Activated B cell treated with CpG ODN at 0.5 μM for 24 hours (primary cell): ENCODE data around the gene SLC19A1. TPM values are rescaled to one million over a fixed set of nuclear protein-coding genes. Genes with fewer than 3 reads are reported as not detected.

Experiments
- ATAC-seq: fragments of 200-7000 bp; cut with Tn5 transposase; one replicate; pipeline ENCODE4 v1.10.0; 2021; ENCODE audit warnings: low read depth, mild to moderate bottlenecking, moderate library complexity
- CTCF ChIA-PET: fragments of 350-600 bp; sonication (Branson Sonifier 250); formaldehyde crosslinking; loops from one replicate; lab custom pipeline; 2021; ENCODE audit warnings: antibody characterized with exemption; lab: Charles Lee
- POLR2A ChIA-PET: fragments of 350-600 bp; sonication (Branson Sonifier 250); formaldehyde crosslinking; loops from one replicate; lab custom pipeline; 2021; ENCODE audit warnings: antibody characterized with exemption; lab: Charles Lee
- DNase-seq: peaks from one replicate; pipeline ENCODE4 v3.0.0; 2022
- H3K27ac Mint-ChIP-seq: one replicate; pipeline ENCODE4 v1.8.0; 2020; ENCODE audit warnings: mixed read lengths
- H3K27me3 Mint-ChIP-seq: one replicate; pipeline ENCODE4 v1.8.0; 2021; ENCODE audit warnings: mixed read lengths
- H3K36me3 Mint-ChIP-seq: one replicate; pipeline ENCODE4 v1.8.0; 2021; ENCODE audit warnings: low read depth, mixed read lengths
- H3K4me1 Mint-ChIP-seq: one replicate; pipeline ENCODE4 v1.8.0; 2021; ENCODE audit warnings: mixed read lengths
- H3K4me3 Mint-ChIP-seq: one replicate; pipeline ENCODE4 v1.8.0; 2020; ENCODE audit warnings: mild to moderate bottlenecking, mixed read lengths
- H3K9me3 Mint-ChIP-seq: one replicate; pipeline ENCODE4 v1.8.0; 2020; ENCODE audit warnings: mixed read lengths
- intact Hi-C: fragments of 100-400 bp; cut with micrococcal nuclease; formaldehyde crosslinking; loops from one replicate; pipeline ENCODE4 v1.15.1; 2024
- total RNA-seq: library from RNA; stranded (reverse); gene quantifications from 2 replicates; pipeline ENCODE4 v1.2.3, GENCODE V29; 2022
- TF ChIP-seq, protein P1 (sequence below): fragments of 200-600 bp; IDR thresholded peaks from one replicate; pipeline ENCODE4 v1.8.0; 2022; ENCODE audit warnings: antibody characterized with exemption, mild to moderate bottlenecking

The SLC19A1 gene
- total RNA-seq, 1 donor from 2014 or later, result 10.7 TPM

DNA sequence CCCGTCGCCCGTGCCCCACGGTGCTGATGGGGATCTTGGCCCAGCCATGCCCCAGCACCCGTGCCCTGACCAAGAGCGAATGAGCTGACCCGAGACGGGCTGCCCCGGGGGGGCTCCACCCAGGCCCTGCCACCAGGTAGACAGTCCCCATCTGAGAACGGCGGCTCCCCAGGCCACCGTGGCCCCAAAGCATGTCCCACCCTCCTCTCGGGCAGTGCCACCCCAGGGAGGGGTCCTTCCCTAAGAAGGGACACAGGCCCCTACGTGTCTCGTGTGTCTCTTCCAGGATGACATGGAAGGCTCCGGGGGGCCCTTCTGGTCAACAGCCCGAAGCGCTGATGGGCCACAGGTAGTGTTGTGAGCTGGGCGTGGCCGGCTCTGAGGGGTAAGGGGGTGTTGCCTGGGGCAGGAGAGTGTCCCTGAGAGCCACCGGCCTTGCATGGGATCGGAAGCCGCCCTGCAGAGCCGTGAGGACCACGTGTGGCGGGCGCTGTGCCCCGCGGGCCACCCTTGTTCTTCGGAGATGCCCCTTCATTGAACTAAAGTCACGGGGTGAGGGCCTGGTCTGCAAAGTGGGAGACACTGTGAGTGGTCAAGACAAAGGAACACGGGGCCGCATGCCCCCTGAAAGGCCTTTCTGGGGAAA lies 55.0 kb downstream of the SLC19A1 start:
- POLR2A ChIA-PET, result no interaction called here
- H3K27ac Mint-ChIP-seq, result no peak overlapping the region
- DNase-seq, result no peak
- no peaks in the 10 kb centered on the region for H3K27me3 Mint-ChIP-seq
- TF ChIP-seq, protein P1, sequence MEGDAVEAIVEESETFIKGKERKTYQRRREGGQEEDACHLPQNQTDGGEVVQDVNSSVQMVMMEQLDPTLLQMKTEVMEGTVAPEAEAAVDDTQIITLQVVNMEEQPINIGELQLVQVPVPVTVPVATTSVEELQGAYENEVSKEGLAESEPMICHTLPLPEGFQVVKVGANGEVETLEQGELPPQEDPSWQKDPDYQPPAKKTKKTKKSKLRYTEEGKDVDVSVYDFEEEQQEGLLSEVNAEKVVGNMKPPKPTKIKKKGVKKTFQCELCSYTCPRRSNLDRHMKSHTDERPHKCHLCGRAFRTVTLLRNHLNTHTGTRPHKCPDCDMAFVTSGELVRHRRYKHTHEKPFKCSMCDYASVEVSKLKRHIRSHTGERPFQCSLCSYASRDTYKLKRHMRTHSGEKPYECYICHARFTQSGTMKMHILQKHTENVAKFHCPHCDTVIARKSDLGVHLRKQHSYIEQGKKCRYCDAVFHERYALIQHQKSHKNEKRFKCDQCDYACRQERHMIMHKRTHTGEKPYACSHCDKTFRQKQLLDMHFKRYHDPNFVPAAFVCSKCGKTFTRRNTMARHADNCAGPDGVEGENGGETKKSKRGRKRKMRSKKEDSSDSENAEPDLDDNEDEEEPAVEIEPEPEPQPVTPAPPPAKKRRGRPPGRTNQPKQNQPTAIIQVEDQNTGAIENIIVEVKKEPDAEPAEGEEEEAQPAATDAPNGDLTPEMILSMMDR, result no peak
- H3K4me1 Mint-ChIP-seq, result peaks cover 10% of the 10 kb centered on the region
- intact Hi-C loops, result no loop called here
- CTCF ChIA-PET, result no interaction called here
- no peak overlapping the region for H3K4me3 Mint-ChIP-seq
- no peaks in the 10 kb centered on the region for H3K9me3 Mint-ChIP-seq
- H3K36me3 Mint-ChIP-seq, result no peaks in the 10 kb centered on the region
- ATAC-seq, result no peak

DNA sequence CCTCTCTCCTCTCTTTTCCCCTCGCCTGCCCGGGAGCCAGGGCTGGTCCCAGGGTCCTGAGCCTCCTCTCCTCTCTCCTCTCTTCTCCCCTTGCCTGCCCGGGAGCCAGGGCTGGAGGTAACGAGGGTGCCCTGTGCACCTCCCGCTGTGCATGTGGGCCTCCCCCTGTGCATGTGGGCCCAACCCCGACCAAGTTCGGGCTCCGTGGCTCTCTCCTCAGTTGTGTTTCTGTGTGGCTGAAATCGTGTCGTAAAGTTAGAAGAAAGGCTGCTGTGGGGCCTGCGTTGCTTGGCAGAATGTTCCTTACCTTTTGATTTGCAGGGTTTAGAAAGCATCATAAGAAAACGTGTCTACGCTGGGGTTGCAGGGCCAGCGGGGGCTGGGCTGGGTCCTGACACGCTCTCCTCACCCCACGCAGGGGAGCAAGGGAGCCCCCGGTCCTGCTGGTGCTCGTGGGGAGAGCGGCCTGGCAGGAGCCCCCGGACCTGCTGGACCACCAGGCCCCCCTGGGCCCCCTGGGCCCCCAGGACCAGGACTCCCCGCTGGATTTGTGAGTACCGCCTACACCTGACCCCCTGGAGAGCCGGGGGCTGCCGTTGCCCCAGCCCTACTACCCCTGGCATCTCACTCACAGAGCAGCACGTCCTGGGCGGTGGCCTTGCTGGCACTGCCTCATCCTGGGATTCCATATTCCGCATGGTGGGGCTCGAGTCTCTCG lies 55.6 kb downstream of the SLC19A1 start:
- no peaks in the 10 kb centered on the region for H3K36me3 Mint-ChIP-seq
- no peak overlapping the region for H3K27ac Mint-ChIP-seq
- TF ChIP-seq, protein P1, result no peak
- no peaks in the 10 kb centered on the region for H3K27me3 Mint-ChIP-seq
- CTCF ChIA-PET, result no interaction called here
- H3K4me3 Mint-ChIP-seq, result no peak overlapping the region
- H3K4me1 Mint-ChIP-seq, result peaks cover 15% of the 10 kb centered on the region
- POLR2A ChIA-PET, result no interaction called here
- DNase-seq (no peak), ATAC-seq (no peak)
- intact Hi-C loops, result no loop called here
- H3K9me3 Mint-ChIP-seq, result no peaks in the 10 kb centered on the region

DNA sequence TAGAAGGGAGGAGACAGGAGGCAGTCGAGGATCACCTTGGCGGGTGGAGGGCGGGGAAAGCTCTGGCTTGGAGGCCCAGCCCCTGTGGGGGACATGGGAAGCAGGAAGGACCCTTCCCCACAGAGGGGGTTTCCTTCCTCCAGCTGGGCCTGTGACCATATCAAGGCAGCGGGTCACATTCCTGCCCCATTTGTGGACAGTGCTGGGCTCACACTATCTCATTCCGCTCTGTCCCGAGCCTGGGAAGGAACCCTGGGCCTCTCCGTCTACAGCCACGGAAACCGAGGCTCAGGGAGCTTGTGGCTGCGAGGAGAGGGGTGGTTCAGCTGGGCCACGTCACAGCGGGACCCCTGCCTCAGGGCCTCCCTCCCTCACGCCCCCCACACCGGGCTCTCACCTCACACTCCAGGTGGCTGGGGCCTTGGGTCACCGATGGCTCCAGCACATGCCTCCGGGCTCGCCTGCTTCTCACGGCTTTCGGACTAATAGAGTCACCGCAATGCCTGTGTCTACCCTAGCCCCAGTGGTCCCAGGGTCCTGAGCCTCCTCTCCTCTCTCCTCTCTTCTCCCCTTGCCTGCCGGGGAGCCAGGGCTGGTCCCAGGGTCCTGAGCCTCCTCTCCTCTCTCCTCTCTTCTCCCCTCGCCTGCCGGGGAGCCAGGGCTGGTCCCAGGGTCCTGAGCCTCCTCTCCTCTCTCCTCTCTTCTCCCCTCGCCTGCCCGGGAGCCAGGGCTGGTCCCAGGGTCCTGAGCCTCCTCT lies 56.4 kb downstream of the SLC19A1 start:
- Mint-ChIP-seq H3K4me3 (no peak overlapping the region), H3K27me3 (no peaks in the 10 kb centered on the region), H3K36me3 (no peaks in the 10 kb centered on the region), H3K4me1 (peaks cover 16% of the 10 kb centered on the region), H3K9me3 (no peaks in the 10 kb centered on the region), H3K27ac (no peak overlapping the region)
- no peak for ATAC-seq
- POLR2A ChIA-PET, result no interaction called here
- DNase-seq, result no peak
- intact Hi-C loops, result no loop called here
- TF ChIP-seq, protein P1, result no peak
- CTCF ChIA-PET, result no interaction called here

DNA sequence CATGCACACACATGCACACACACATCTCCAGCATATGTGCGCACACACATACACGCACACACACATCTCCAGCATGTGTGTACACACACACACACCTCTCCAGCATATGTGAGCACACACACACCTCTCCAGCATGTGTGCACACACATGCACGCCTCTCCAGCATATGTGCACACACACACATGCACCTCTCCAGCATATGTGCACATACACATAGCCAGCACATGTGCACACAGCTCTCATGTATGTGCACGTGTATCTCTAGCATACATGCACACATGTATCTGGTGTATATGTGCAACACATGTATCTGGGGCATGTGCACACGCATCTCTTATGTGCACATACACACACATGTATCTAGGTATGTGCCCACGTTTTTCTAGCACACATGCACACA lies 57.9 kb downstream of the SLC19A1 start:
- H3K27me3 Mint-ChIP-seq, result no peaks in the 10 kb centered on the region
- TF ChIP-seq, protein P1, result no peak
- peaks cover 25% of the 10 kb centered on the region for H3K4me1 Mint-ChIP-seq
- no peak overlapping the region for H3K4me3 Mint-ChIP-seq
- intact Hi-C loops, result no loop called here
- ChIA-PET CTCF (no interaction called here), POLR2A (no interaction called here)
- H3K27ac Mint-ChIP-seq, result no peak overlapping the region
- ATAC-seq (no peak), DNase-seq (no peak)
- H3K36me3 Mint-ChIP-seq, result no peaks in the 10 kb centered on the region
- H3K9me3 Mint-ChIP-seq, result no peaks in the 10 kb centered on the region
